Endothelial cell of umbilical vein (primary cell): ENCODE data around the gene SPAG8.

Experiments
- CTCF ChIP-seq, 2 donors: IDR thresholded peaks; 1 replicate in 1 of 2; 2 replicates in 1 of 2; pipeline ENCODE4 v1.5.1; 2011; ENCODE audit warnings: low read length in 2 of 2, mild to moderate bottlenecking in 2 of 2, moderate library complexity in 2 of 2, control low read depth in 1 of 2, inconsistent platforms in 1 of 2, low read depth in 1 of 2; ENCODE audit not compliant: insufficient read depth in 1 of 2; ENCODE audit errors: extremely low read depth in 1 of 2
- POLR2A ChIP-seq: IDR thresholded peaks from 2 replicates; pipeline ENCODE4 v1.6.1; 2012; ENCODE audit warnings: low read depth, mild to moderate bottlenecking, control low read depth, low read length
- TF ChIP-seq, protein P1 (sequence below): IDR thresholded peaks from 2 replicates; pipeline ENCODE4 v1.6.1; 2011; ENCODE audit not compliant: insufficient read depth, insufficient read length

GRCh38 chr9:35808433-35808832, 3.6 kb downstream of the SPAG8 start:
- no peak for TF ChIP-seq CTCF (IDR thresholded peaks at IDR 0.05; ENCODE audit: extremely low read depth in 1 of 2, insufficient read depth in 1 of 2, low read depth in 1 of 2, low read length in 2 of 2)
- TF ChIP-seq, protein P1, sequence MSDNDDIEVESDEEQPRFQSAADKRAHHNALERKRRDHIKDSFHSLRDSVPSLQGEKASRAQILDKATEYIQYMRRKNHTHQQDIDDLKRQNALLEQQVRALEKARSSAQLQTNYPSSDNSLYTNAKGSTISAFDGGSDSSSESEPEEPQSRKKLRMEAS, result no peak
- TF ChIP-seq POLR2A, result no peak
